Measurements from ENCODE around the gene S100PBP.

Gene S100PBP

GRCh38 chr1:32817159-32817814, at the start of gene S100PBP, which contains the start of gene YARS1:
Gene S100PBP (plus strand): TSS chr1:32817653. CDS start chr1:32826100, 8,447 bp downstream.
Gene YARS1 (minus strand): TSS chr1:32817358. CDS start chr1:32817244, 114 bp downstream.
- DNase-seq, result peak; percentile 96

- no peak for DNase-seq
Observed at GRCh38 chr1:32768110-32768850, 49.2 kb upstream of the S100PBP start.

GRCh38 chr1:32769524-32770220, 47.8 kb upstream of the S100PBP start:
- no peak for DNase-seq

DNA sequence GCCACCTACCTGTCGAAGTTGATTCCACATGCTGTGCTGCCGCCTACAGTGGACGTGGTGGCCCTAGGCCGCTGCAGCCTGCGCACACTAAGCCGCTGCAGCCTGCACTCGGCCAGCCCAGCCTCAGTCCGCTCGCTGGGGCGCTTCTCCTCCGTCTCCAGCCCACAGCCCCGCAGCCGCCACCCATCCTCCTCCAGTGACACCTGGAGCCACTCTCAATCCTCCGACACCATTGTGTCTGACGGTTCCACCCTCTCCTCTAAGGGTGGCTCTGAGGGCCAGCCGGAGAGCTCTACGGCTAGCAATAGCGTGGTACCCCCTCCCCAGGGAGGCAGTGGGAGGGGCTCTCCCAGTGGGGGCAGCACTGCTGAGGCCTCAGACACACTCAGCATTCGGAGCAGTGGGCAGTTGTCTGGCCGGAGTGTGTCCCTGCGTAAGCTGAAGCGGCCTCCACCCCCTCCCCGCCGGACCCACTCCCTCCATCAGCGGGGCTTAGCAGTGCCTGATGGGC, 47.2 kb upstream of the S100PBP start:
- no peak for DNase-seq

DNA sequence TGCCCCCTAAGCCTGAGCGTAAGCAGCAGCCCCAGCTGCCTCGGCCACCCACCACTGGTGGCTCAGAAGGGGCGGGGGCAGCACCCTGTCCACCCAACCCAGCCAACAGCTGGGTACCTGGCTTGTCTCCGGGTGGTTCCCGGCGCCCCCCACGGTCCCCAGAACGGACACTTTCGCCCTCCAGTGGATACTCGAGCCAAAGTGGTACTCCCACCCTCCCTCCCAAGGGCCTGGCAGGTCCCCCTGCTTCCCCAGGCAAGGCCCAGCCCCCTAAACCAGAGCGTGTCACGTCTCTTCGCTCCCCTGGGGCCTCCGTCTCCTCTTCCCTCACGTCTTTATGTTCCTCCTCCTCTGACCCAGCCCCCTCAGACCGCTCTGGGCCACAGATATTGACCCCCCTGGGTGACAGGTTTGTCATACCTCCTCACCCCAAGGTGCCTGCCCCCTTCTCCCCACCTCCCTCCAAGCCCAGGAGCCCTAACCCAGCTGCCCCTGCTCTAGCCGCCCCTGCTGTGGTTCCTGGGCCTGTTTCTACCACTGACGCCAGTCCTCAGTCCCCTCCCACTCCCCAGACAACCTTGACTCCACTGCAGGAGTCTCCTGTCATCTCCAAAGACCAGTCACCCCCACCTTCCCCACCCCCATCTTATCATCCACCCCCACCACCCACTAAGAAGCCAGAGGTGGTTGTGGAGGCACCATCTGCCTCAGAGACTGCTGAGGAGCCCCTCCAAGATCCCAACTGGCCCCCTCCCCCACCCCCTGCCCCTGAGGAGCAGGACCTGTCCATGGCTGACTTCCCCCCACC, 46.5 kb upstream of the S100PBP start:
- no peak for DNase-seq

DNA sequence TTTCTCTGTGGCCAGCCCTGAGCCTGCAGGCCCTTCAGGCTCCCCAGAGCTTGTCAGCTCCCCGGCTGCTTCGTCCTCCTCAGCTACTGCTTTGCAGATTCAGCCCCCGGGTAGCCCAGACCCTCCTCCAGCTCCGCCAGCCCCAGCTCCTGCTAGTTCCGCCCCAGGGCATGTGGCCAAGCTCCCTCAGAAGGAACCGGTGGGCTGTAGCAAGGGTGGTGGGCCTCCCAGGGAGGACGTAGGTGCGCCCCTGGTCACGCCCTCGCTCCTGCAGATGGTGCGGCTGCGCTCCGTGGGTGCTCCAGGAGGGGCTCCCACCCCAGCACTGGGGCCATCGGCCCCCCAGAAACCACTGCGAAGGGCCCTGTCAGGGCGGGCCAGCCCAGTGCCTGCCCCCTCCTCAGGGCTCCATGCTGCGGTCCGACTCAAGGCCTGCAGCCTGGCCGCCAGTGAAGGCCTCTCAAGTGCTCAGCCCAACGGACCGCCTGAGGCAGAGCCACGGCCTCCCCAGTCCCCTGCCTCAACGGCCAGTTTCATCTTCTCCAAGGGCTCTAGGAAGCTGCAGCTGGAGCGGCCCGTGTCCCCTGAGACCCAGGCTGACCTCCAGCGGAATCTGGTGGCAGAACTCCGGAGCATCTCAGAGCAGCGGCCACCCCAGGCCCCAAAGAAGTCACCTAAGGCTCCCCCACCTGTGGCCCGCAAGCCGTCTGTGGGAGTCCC, 45.7 kb upstream of the S100PBP start:
- DNase-seq, result no peak

DNA sequence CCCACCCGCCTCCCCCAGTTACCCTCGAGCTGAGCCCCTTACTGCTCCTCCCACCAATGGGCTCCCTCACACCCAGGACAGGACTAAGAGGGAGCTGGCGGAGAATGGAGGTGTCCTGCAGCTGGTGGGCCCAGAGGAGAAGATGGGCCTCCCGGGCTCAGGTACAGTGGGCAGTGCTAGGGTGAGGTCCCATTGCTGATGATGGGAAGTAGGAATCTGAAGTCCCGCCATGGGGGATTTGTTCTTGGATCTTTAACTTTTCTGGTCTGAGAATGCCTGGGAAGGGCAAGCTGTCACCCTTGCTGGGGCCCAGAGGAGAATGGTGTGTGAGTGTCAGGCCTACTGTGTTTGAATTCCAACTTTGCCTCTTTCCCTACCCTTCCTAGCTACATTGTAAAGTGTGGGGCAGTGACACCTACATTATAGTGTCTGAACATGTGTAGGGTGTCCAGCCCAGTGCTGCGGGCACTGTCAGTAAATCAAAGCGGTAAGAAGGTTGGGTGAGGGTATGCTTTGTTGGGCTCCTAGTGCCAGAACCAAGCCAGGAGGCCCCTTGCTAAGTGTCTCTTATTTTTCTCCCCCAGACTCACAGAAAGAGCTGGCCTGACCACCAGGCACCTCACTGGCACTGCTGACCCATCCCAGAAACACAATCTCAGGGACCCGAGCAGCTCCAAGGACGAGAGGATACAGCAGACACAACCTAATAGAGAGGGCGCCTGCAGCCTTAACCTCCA, 45.0 kb upstream of the S100PBP start:
- no peak for DNase-seq

DNA sequence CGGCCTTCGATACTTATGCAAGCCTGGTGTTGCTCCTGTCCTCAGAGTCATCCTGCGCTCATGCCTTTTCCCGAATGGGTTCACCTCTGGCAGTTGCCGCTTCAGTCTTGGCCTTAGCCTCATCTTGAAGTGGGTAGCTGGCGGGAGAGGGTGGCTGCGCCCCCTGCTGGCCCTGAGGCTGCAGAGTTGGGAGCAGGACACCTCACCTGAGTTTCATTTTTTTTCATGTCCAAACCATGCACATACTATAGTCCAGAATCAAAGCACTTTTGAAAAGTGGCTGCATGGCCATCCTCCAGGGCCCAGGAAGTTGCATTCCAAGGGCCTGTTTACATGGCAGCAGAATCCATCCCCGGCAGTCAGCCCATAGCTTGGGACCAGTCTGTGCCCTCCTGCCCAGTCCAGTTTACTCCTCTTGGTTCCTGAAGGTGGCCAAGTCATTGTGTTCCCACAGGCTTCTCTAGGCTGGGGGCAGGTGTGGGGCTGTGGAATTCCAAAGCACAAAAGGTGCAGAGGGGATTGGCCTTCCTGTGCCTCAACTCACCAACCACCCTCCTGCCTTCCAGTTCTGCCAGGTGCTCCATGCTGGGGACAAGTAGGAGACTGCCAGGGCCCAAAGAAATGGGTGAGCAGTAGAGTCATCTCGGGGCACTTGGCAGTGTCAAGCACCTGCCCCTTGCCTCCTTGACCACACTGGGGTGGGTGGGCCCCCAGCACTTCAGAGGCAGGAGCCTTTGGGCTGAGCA, 44.3 kb upstream of the S100PBP start:
- peak; percentile 65 for DNase-seq

DNA sequence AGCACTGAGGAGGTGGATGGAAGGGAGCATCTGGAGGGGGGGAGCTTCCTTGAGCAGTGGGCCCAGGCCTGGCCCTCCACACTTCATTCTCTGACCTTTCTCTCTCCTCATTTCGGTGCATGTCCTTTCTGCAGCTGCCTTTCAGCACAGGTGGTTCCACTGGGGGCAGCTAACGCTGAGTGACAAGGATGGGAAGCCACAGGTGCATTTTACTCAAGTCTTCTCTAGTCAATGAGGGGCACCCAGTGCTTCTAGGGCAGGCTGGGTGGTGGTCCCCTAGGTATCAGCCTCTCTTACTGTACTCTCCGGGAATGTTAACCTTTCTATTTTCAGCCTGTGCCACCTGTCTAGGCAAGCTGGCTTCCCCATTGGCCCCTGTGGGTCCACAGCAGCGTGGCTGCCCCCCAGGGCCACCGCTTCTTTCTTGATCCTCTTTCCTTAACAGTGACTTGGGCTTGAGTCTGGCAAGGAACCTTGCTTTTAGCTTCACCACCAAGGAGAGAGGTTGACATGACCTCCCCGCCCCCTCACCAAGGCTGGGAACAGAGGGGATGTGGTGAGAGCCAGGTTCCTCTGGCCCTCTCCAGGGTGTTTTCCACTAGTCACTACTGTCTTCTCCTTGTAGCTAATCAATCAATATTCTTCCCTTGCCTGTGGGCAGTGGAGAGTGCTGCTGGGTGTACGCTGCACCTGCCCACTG, 43.5 kb upstream of the S100PBP start:
- no peak for DNase-seq

GRCh38 chr1:32774464-32774808, 43.0 kb upstream of the S100PBP start:
- DNase-seq, result no peak

GRCh38 chr1:32774950-32775634, 42.4 kb upstream of the S100PBP start:
- DNase-seq, result peak; percentile 82

DNA sequence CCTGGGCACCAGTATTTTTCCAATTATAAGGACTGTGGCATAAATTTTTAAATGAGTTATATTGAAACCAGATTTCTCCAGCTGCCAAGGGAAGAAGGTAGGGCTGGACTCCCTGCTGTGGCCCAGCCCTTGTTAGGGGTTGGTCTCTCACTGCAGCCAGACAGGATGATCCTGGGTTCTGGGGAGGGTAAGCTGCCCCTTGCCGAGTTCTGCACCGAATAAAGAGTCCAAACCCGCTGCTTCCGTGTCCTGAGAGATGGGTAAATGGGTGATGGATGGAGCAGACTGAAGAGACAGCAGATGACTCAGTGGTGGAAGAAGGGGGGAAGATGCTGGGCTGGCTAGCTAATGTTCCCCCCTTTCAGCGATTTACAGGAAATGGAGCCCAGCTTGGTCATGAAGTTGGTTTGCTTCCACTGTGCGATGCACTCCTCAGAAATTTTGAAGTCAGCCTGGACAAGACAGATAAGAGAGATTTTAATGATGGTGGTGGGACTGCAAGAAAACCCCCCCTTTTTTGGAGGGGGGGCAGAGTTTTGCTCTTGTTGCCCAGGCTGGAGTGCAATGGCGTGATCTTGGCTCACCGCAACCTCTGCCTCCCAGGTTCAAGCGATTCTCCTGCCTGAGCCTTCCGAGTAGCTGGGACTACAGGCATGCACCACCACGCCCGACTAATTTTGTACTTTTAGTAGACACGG, 41.7 kb upstream of the S100PBP start:
- no peak for DNase-seq

- no peak for DNase-seq
Observed at GRCh38 chr1:32779242-32779641, 38.2 kb upstream of the S100PBP start.

DNA sequence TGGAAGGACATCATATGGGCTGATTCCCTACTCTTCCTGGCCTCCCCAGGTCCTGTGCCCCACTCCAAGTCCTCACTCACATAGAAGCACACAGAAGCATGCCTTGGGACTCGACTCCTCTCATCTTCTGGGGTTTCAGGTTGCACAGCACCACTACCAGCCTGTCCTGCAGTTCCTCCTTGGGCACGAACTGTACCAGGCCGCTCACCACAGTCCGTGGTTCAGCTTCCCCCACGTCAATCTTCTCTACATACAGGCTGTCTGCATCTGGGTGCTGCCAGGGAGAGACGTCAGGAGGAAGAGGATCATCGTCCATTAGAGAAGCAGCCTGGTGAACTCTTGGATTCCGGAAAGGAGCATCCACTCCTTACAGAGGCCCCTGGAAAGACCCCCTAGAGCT, 37.4 kb upstream of the S100PBP start:
- no peak for DNase-seq

DNA sequence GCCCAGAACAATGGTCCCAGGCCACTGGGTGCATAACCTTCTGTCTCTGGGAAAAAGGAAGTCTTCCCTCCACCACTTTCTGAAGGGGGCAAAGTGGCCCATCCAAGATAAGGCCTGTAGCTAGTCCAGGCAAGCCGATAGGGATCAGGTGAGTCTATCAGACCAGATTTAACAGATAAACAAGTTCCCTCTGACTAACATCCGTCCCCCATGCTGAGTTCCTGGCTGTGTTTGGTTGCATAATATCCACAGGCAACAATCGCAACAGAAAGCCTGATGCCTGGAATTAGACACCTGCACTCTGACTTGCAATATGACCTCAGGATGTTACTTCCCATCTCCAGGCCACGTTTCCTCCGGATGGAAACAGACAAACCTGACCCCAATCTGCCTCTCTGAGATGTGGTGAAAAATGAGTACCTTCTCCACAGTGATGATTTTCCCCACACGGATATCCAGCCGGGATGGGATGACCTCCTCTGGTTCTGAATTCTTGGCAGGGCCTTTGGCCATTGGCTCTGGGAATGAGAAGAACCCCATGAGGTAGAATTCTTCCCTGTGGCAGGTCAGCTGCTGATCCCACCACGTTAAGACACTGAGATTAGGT, 36.7 kb upstream of the S100PBP start:
- no peak for DNase-seq

GRCh38 chr1:32782086-32782485, 35.4 kb upstream of the S100PBP start:
- DNase-seq, result no peak

DNA sequence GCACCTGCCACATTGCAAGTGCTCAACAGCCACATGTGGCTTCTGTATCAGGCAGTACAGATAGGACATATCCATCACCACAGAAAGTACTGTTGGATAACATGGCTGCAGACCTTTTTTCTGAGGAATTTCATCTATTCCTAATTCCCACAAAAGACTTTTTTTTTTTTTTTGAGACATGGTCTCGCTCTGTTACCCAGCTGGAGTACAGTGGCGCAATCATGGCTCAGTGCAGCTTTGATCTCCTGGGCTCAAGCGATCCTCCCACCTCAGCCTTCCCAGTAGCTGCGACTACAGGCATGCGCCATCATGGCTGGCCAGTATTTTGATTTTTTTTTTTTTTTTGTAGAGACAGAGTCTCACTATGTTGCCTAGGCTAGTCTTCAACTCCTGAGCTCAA, 33.6 kb upstream of the S100PBP start:
- no peak for DNase-seq

DNA sequence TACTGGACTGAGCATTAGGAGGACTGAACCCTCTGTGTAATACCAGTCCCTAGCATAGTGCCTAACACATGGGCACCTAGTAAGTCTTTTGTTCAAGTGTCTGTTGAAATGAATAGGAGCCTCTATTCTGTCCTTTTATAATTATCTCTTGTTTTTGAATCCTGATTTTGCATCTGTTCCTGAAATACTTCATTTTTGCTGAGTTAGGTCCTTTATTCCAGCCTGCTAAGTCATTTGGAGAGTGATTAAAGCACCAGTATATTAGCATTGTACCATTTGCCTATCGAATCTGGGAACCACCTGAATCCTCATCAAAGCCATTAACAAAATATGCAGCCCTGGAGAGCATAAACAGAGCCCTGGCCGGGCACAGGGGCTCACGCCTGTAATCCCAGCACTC, 32.6 kb upstream of the S100PBP start:
- no peak for DNase-seq

Measured in NCI-H69 (cell line).